ENCODE measurements around the gene KDM4C. TPM values are rescaled to one million over a fixed set of nuclear protein-coding genes. Genes with fewer than 3 reads are reported as not detected.
A peak's percentile ranks its signal among the peaks of the same experiment; 100 is the strongest.

The KDM4C gene
- total RNA-seq, 2 donors from 2014 or later: 12.8 to 31.5 TPM

GRCh38 chr9:7118633-7119032, 360.9 kb downstream of the KDM4C start:
- H3K27ac Mint-ChIP-seq: peak overlapping the region; percentile 38
- H3K4me3 Mint-ChIP-seq: no peak overlapping the region
- H3K9me3 Mint-ChIP-seq: no peaks in the 10 kb centered on the region
- peaks cover 4% of the 10 kb centered on the region for H3K36me3 Mint-ChIP-seq (ENCODE audit: low read depth)
- Histone ChIP-seq H3K9ac (ENCODE audit: extremely low read depth, low read length, poor library complexity, severe bottlenecking) (no peak overlapping the region), H3K36me3 (ENCODE audit: control insufficient read depth, insufficient read depth, low read length) (no peaks in the 10 kb centered on the region), H3K27ac (ENCODE audit: low read depth, low read length) (no peak overlapping the region), H3K27me3 (ENCODE audit: control insufficient read depth, insufficient read depth, low read length, poor library complexity, severe bottlenecking) (no peaks in the 10 kb centered on the region), H3K4me3 (ENCODE audit: low read length) (no peak overlapping the region), H3K9me3 (ENCODE audit: control insufficient read depth, low read length) (no peaks in the 10 kb centered on the region), H3K4me1 (ENCODE audit: control insufficient read depth, insufficient read depth, low read length) (no peaks in the 10 kb centered on the region)
- no peak for DNase-seq
- WGBS, 2 experiments (ENCODE audit: insufficient coverage in 1 of 2, insufficient read length in 1 of 2): 89 to 100% methylated on average over 3 to 6 of the region's 6 CpGs
- no peaks in the 10 kb centered on the region for H3K27me3 Mint-ChIP-seq (ENCODE audit: insufficient read depth)
- no peak for TF ChIP-seq CTCF (conservative IDR thresholded peaks at IDR 0.05)
- peaks cover 11% of the 10 kb centered on the region for H3K4me1 Mint-ChIP-seq

GRCh38 chr9:7119612-7120011, 361.8 kb downstream of the KDM4C start:
- no peaks in the 10 kb centered on the region for H3K36me3 ChIP-seq (ENCODE audit: control insufficient read depth, insufficient read depth, low read length)
- Mint-ChIP-seq H3K27ac (no peak overlapping the region), H3K27me3 (ENCODE audit: insufficient read depth) (no peaks in the 10 kb centered on the region), H3K4me1 (peaks cover 11% of the 10 kb centered on the region), H3K9me3 (no peaks in the 10 kb centered on the region), H3K4me3 (no peak overlapping the region), H3K36me3 (ENCODE audit: low read depth) (peaks cover 4% of the 10 kb centered on the region)
- no peak overlapping the region for H3K27ac ChIP-seq (ENCODE audit: low read depth, low read length)
- H3K4me3 ChIP-seq (ENCODE audit: low read length): no peak overlapping the region
- H3K9ac ChIP-seq (ENCODE audit: extremely low read depth, low read length, poor library complexity, severe bottlenecking): no peak overlapping the region
- DNase-seq: no peak
- H3K27me3 ChIP-seq (ENCODE audit: control insufficient read depth, insufficient read depth, low read length, poor library complexity, severe bottlenecking): no peaks in the 10 kb centered on the region
- no peak for TF ChIP-seq CTCF (conservative IDR thresholded peaks at IDR 0.05)
- no peaks in the 10 kb centered on the region for H3K9me3 ChIP-seq (ENCODE audit: control insufficient read depth, low read length)
- H3K4me1 ChIP-seq (ENCODE audit: control insufficient read depth, insufficient read depth, low read length): no peaks in the 10 kb centered on the region

- Mint-ChIP-seq H3K27me3 (ENCODE audit: insufficient read depth) (no peaks in the 10 kb centered on the region), H3K36me3 (ENCODE audit: low read depth) (peaks cover 4% of the 10 kb centered on the region), H3K27ac (no peak overlapping the region), H3K4me1 (peaks cover 18% of the 10 kb centered on the region), H3K4me3 (no peak overlapping the region), H3K9me3 (no peaks in the 10 kb centered on the region)
- H3K27me3 ChIP-seq (ENCODE audit: control insufficient read depth, insufficient read depth, low read length, poor library complexity, severe bottlenecking): no peaks in the 10 kb centered on the region
- H3K27ac ChIP-seq (ENCODE audit: low read depth, low read length): no peak overlapping the region
- no peaks in the 10 kb centered on the region for H3K9me3 ChIP-seq (ENCODE audit: control insufficient read depth, low read length)
- H3K9ac ChIP-seq (ENCODE audit: extremely low read depth, low read length, poor library complexity, severe bottlenecking): no peak overlapping the region
- no peaks in the 10 kb centered on the region for H3K4me1 ChIP-seq (ENCODE audit: control insufficient read depth, insufficient read depth, low read length)
- H3K4me3 ChIP-seq (ENCODE audit: low read length): no peak overlapping the region
- 90 to 100% methylated on average over 2 of the region's 2 CpGs for WGBS, 2 experiments (ENCODE audit: insufficient coverage in 1 of 2, insufficient read length in 1 of 2)
- no peak for DNase-seq
- no peak for TF ChIP-seq CTCF (conservative IDR thresholded peaks at IDR 0.05)
- H3K36me3 ChIP-seq (ENCODE audit: control insufficient read depth, insufficient read depth, low read length): no peaks in the 10 kb centered on the region
Observed at GRCh38 chr9:7121055-7121454, 363.3 kb downstream of the KDM4C start.

Measured in endodermal cell (in vitro differentiated cells).